HepG2 (cell line): ENCODE data around the gene PSMB1. TPM values are rescaled to one million over a fixed set of nuclear protein-coding genes. Genes with fewer than 3 reads are reported as not detected.

Experiments
- ARID4A ChIP-seq: sonication (generic); formaldehyde crosslinking; IDR thresholded peaks from 2 replicates; pipeline ENCODE4 v1.5.0; 2020; ENCODE audit warnings: mild to moderate bottlenecking, missing genetic modification reagents, borderline replicate concordance
- CBX2 ChIP-seq, 2 experiments: fragments of 200-600 bp in 1 of 2; sonication (generic); formaldehyde crosslinking in 1 of 2; IDR thresholded peaks; 2 replicates each; pipeline versions ENCODE4 v1.7.0 to v1.8.1; 2018 to 2022; ENCODE audit warnings: low read depth in 2 of 2, low read length in 1 of 2, mild to moderate bottlenecking in 1 of 2, missing genetic modification reagents in 1 of 2
- CC2D1A ChIP-seq: sonication (generic); formaldehyde crosslinking; IDR thresholded peaks from 2 replicates; pipeline ENCODE4 v1.8.1; 2023; ENCODE audit warnings: mild to moderate bottlenecking, missing genetic modification reagents
- CHCHD3 ChIP-seq: sonication (generic); formaldehyde crosslinking; IDR thresholded peaks from 2 replicates; pipeline ENCODE4 v1.8.0; 2022; ENCODE audit warnings: mild to moderate bottlenecking, missing genetic modification reagents, moderate library complexity
- HMG20A ChIP-seq: IDR thresholded peaks from 2 replicates; pipeline ENCODE4 v1.6.1; 2016; ENCODE audit warnings: borderline replicate concordance
- PPARG ChIP-seq: conservative IDR thresholded peaks from 2 replicates; pipeline ENCODE4 v1.6.1; 2016; ENCODE audit warnings: missing biosample characterization, missing genetic modification reagents
- RBAK ChIP-seq: sonication (generic); formaldehyde crosslinking; IDR thresholded peaks from 2 replicates; pipeline ENCODE4 v1.5.1; 2020; ENCODE audit warnings: mild to moderate bottlenecking, missing genetic modification reagents
- SIN3B ChIP-seq: fragments of 150-350 bp; IDR thresholded peaks from 2 replicates; pipeline ENCODE4 v1.6.1; 2014; ENCODE audit warnings: low read length
- SRSF4 ChIP-seq: fragments of 200-400 bp; formaldehyde crosslinking; IDR thresholded peaks from one replicate; pipeline ENCODE4 v1.6.1; 2018; ENCODE audit warnings: mild to moderate bottlenecking, low read depth, low read length, moderate library complexity; ENCODE audit not compliant: poor library complexity, severe bottlenecking
- TSC22D2 ChIP-seq: sonication (generic); formaldehyde crosslinking; IDR thresholded peaks from 2 replicates; pipeline ENCODE4 v1.5.1; 2020; ENCODE audit warnings: missing genetic modification reagents, mild to moderate bottlenecking, borderline replicate concordance
- ZMAT3 ChIP-seq: sonication (generic); formaldehyde crosslinking; conservative IDR thresholded peaks from 2 replicates; pipeline ENCODE4 v1.7.0; 2021; ENCODE audit warnings: missing genetic modification reagents
- ZNF20 ChIP-seq: sonication (generic); formaldehyde crosslinking; IDR thresholded peaks from 2 replicates; pipeline ENCODE4 v1.4.0; 2020; ENCODE audit warnings: mild to moderate bottlenecking, moderate library complexity, missing genetic modification reagents
- ZNF496 ChIP-seq: sonication (generic); formaldehyde crosslinking; IDR thresholded peaks from 2 replicates; pipeline ENCODE4 v1.8.1; 2023; ENCODE audit warnings: mild to moderate bottlenecking, moderate library complexity, missing genetic modification reagents; ENCODE audit not compliant: insufficient replicate concordance
- ZNF572 ChIP-seq: sonication (generic); formaldehyde crosslinking; IDR thresholded peaks from 2 replicates; pipeline ENCODE4 v1.5.1; 2020; ENCODE audit warnings: mild to moderate bottlenecking, missing genetic modification reagents
- ZNF713 ChIP-seq: sonication (generic); formaldehyde crosslinking; IDR thresholded peaks from 2 replicates; pipeline ENCODE4 v1.4.0; 2020; ENCODE audit warnings: mild to moderate bottlenecking, missing genetic modification reagents
- polyA plus RNA-seq, 8 experiments: library from polyadenylated mRNA; depleted of rRNA in 3 of 8; stranded (reverse) in 7 of 8; unstranded in 1 of 8; fragments of >200 nt; fragmentation: Illumina TruSeq in 4 of 8; extraction: Trizol in 4 of 8; gene quantifications; 2 replicates each; pipeline versions ENCODE4 v1.2.1 to v1.2.3, GENCODE V29; 2011 to 2016; ENCODE audit warnings: low read depth in 4 of 8, missing spikeins in 1 of 8, mixed read lengths in 1 of 8; ENCODE audit not compliant: insufficient read depth in 1 of 8
- total RNA-seq, 5 experiments: library from RNA; depleted of rRNA; stranded (reverse); fragments of >200 nt; fragmentation: Illumina TruSeq; extraction: Trizol; gene quantifications; 2 replicates each; pipeline ENCODE4 v1.2.3, GENCODE V29; 2016; ENCODE audit warnings: low read depth in 1 of 5
- TF ChIP-seq, protein P1 (sequence below): sonication (generic); formaldehyde crosslinking; IDR thresholded peaks from 2 replicates; pipeline ENCODE4 v1.4.0; 2020; ENCODE audit warnings: mild to moderate bottlenecking, missing genetic modification reagents

The PSMB1 gene
- total and polyA plus RNA-seq, 2 of the 13 experiments (the other 11 are each of a cell fraction or from before 2014, with no cell fraction given) = 528 to 592 TPM

DNA sequence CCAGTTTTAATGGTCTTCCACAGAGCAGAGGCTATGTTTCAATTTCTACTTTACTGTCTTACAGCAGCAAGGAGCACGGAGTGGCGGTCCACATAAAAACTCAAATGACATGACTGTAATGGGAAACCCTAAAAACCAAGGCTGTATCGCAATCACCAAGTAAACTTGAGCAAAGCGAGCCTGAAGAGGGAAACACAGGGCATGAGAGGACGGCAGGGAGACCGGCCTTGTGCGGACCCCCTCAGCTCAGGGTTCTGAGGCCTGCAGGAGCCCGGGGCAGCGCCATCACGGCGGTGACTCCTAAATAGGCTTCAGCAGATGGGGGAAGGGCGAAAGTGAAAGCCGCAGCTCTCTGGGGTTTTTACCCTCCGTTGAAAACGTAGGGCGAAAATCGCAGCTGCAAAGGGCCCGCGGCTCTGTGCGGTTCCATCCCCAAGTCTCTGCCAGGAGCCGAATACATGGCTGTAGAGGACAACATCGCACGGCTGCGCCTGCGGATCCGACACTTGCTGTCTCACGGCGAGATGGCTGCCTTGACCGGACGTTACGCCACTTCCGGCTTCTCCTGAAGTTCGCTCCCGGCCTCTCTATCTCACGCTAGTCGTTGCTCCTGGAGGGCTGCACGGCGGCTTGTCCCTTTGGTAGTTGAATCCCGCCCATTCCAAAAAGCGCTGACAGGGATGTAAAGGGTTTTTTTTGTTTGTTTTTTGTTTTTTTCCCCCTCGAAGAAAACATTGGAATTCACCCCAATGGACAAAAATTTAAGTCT lies at the start of gene PSMB1 (continued):
- TF ChIP-seq, protein P1, sequence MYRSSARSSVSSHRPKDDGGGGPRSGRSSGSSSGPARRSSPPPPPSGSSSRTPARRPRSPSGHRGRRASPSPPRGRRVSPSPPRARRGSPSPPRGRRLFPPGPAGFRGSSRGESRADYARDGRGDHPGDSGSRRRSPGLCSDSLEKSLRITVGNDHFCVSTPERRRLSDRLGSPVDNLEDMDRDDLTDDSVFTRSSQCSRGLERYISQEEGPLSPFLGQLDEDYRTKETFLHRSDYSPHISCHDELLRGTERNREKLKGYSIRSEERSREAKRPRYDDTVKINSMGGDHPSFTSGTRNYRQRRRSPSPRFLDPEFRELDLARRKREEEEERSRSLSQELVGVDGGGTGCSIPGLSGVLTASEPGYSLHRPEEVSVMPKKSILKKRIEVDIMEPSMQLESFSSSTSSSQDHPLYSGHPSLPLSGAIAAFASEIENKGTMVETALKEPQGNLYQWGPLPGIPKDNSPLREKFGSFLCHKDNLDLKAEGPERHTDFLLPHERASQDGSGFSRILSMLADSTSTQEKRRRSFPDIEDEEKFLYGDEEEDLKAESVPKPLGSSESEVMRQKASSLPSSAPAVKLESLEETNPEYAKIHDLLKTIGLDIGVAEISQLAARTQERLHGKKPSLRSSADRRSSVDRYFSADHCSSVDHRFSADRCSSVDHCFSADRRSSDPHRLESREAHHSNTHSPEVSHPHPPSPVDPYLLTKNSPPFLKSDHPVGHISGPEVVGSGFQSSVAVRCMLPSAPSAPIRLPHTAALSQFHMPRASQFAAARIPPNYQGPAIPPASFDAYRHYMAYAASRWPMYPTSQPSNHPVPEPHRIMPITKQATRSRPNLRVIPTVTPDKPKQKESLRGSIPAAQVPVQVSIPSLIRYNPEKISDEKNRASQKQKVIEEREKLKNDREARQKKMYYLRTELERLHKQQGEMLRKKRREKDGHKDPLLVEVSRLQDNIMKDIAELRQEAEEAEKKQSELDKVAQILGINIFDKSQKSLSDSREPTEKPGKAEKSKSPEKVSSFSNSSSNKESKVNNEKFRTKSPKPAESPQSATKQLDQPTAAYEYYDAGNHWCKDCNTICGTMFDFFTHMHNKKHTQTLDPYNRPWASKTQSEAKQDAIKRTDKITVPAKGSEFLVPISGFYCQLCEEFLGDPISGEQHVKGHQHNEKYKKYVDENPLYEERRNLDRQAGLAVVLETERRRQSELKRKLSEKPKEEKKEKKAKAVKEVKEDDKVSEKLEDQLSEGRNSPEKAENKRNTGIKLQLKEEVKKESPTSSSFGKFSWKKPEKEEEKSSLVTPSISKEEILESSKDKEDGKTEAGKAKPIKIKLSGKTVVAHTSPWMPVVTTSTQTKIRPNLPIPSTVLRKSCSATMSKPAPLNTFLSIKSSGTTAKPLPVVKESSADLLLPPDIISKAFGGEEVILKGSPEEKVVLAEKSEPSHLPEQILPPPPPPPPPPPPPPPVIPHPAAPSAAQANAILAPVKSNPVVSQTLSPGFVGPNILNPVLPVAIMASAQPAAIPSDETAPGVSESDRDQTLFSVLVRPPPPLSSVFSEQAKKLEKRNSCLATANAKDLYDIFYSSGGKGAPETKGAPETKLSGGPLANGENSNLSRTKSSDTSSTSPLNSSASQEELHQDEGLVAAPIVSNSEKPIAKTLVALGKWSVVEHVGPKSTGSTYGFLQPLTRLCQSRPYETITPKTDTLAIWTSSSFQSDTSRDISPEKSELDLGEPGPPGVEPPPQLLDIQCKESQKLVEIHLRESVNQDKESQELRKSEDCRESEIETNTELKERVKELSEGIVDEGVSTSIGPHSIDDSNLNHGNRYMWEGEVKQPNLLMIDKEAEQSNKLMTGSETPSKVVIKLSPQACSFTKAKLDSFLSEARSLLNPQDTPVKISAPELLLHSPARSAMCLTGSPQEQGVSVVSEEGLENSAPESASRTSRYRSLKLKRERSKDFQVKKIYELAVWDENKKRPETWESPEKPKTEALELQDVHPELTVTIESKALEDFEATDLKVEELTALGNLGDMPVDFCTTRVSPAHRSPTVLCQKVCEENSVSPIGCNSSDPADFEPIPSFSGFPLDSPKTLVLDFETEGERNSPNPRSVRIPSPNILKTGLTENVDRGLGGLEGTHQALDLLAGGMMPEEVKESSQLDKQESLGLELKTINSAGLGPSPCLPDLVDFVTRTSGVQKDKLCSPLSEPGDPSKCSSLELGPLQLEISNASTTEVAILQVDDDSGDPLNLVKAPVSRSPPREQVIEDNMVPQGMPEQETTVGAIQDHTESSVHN = no peak
- TF ChIP-seq ZNF713 (CRISPR knock-in tag) = no peak
- TF ChIP-seq PPARG (CRISPR knock-in tag) = peak; percentile 71; the same call in 1 of the 2 replicates
- TF ChIP-seq SIN3B = no peak; the same call in 1 of the 2 replicates
- 0 out of 2 replicates have a peak, but pooled peaks have one; percentile 51 for TF ChIP-seq CHCHD3
- no peak for TF ChIP-seq SRSF4
- peak; percentile 94; the same call in 1 of the 2 replicates for TF ChIP-seq ARID4A (CRISPR knock-in tag)
- TF ChIP-seq RBAK (CRISPR knock-in tag) = 0 out of 2 replicates have a peak, but pooled peaks have one; percentile 22
- 0 out of 2 replicates have a peak, but pooled peaks have one; percentile 23 for TF ChIP-seq HMG20A (CRISPR knock-in tag)
- TF ChIP-seq CC2D1A = 0 out of 2 replicates have a peak, but pooled peaks have one; percentile 52
- no peak for TF ChIP-seq ZNF572 (CRISPR knock-in tag)
- TF ChIP-seq ZNF496 (CRISPR knock-in tag) = no peak
- 0 out of 2 replicates have a peak, but pooled peaks have one; percentile 26 for TF ChIP-seq ZMAT3 (CRISPR knock-in tag)
- TF ChIP-seq ZNF20 (CRISPR knock-in tag) = peak; percentile 83; the same call in 1 of the 2 replicates
- no peak for TF ChIP-seq CBX2 (IDR thresholded peaks at IDR 0.05; ENCODE audit: low read depth, low read length)
- 0 out of 2 replicates have a peak, but pooled peaks have one; percentile 22 for TF ChIP-seq CBX2 (CRISPR knock-in tag; IDR thresholded peaks at IDR 0.05; ENCODE audit: low read depth)
- peak; percentile 50 for TF ChIP-seq TSC22D2
